Naive thymus-derived CD4-positive, alpha-beta T cell (primary cell): ENCODE data around the gene TCAP. TPM values are rescaled to one million over a fixed set of nuclear protein-coding genes. Genes with fewer than 3 reads are reported as not detected.

Experiments used
- ATAC-seq: fragments of 150-1000 bp; cut with Tn5 transposase; 2 replicates; pipeline ENCODE4 v1.10.0; 2021; ENCODE audit warnings: mild to moderate bottlenecking, moderate library complexity
- CTCF ChIA-PET: fragments of 350-600 bp; sonication (Branson Sonifier 250); formaldehyde crosslinking; loops from one replicate; lab custom pipeline; 2021; ENCODE audit warnings: antibody characterized with exemption; lab: Charles Lee
- POLR2A ChIA-PET: fragments of 350-600 bp; sonication (Branson Sonifier 250); formaldehyde crosslinking; loops from one replicate; lab custom pipeline; 2021; ENCODE audit warnings: antibody characterized with exemption, inconsistent platforms; lab: Charles Lee
- DNase-seq, 9 donors: peaks; one replicate each; pipeline versions ENCODE4 v3.0.0 to v3.0.0-alpha.2; 2020 to 2022; ENCODE audit warnings: mixed read lengths in 1 of 9
- H3K27ac ChIP-seq: one replicate; pipeline ENCODE4 v1.7.0; 2013; ENCODE audit warnings: mild to moderate bottlenecking, low read depth, low read length, moderate library complexity
- H3K27me3 ChIP-seq, 2 donors: one replicate each; pipeline ENCODE4 v1.7.0; 2013; ENCODE audit warnings: low read length in 2 of 2, mild to moderate bottlenecking in 2 of 2, moderate library complexity in 2 of 2; ENCODE audit not compliant: control insufficient read depth in 2 of 2, insufficient read depth in 2 of 2
- H3K36me3 ChIP-seq, 3 experiments: 1 replicate in 2 of 3; 2 replicates in 1 of 3; pipeline ENCODE4 v1.7.0; 2013; ENCODE audit warnings: low read length in 3 of 3, mild to moderate bottlenecking in 3 of 3, moderate library complexity in 1 of 3; ENCODE audit not compliant: insufficient read depth in 3 of 3, control insufficient read depth in 2 of 3
- H3K4me1 ChIP-seq, 2 donors: one replicate each; pipeline ENCODE4 v1.7.0; 2013; ENCODE audit warnings: low read length in 2 of 2, mild to moderate bottlenecking in 2 of 2, moderate library complexity in 1 of 2; ENCODE audit not compliant: control insufficient read depth in 2 of 2, insufficient read depth in 2 of 2
- H3K4me3 ChIP-seq: 2 replicates; pipeline ENCODE4 v1.7.0; 2013; ENCODE audit warnings: mild to moderate bottlenecking, low read length
- H3K9me3 ChIP-seq, 3 experiments: 1 replicate in 2 of 3; 2 replicates in 1 of 3; pipeline ENCODE4 v1.7.0; 2013; ENCODE audit warnings: low read length in 3 of 3; ENCODE audit not compliant: control insufficient read depth in 2 of 3
- H3K27ac Mint-ChIP-seq, 9 donors: one replicate each; pipeline ENCODE4 v1.8.0; 2020 to 2022; ENCODE audit warnings: mixed read lengths in 9 of 9, mild to moderate bottlenecking in 8 of 9, moderate library complexity in 5 of 9, inconsistent platforms in 2 of 9
- H3K27me3 Mint-ChIP-seq, 5 donors: one replicate each; pipeline ENCODE4 v1.8.0; 2021 to 2022; ENCODE audit warnings: mixed read lengths in 5 of 5, mild to moderate bottlenecking in 1 of 5
- H3K36me3 Mint-ChIP-seq, 5 donors: one replicate each; pipeline ENCODE4 v1.8.0; 2020 to 2022; ENCODE audit warnings: mixed read lengths in 5 of 5, mild to moderate bottlenecking in 3 of 5, inconsistent platforms in 1 of 5
- H3K4me1 Mint-ChIP-seq, 7 donors: one replicate each; pipeline ENCODE4 v1.8.0; 2020 to 2022; ENCODE audit warnings: mixed read lengths in 7 of 7, mild to moderate bottlenecking in 3 of 7, inconsistent platforms in 1 of 7
- H3K4me3 Mint-ChIP-seq, 10 donors: one replicate each; pipeline ENCODE4 v1.8.0; 2020 to 2022; ENCODE audit warnings: mild to moderate bottlenecking in 10 of 10, mixed read lengths in 10 of 10, moderate library complexity in 6 of 10, inconsistent platforms in 2 of 10
- H3K9me3 Mint-ChIP-seq, 11 donors: one replicate each; pipeline ENCODE4 v1.8.0; 2020 to 2022; ENCODE audit warnings: mixed read lengths in 11 of 11, mild to moderate bottlenecking in 4 of 11, inconsistent platforms in 1 of 11, moderate library complexity in 1 of 11
- intact Hi-C, 2 donors: fragments of 100-400 bp; cut with micrococcal nuclease; formaldehyde crosslinking; loops; one replicate each; pipeline ENCODE4 v1.15.1; 2023
- polyA plus RNA-seq, 2 donors: library from polyadenylated mRNA; unstranded; fragments of 300-500 nt; fragmentation: Illumina TruSeq; gene quantifications; one replicate each; pipeline ENCODE4 v1.2.3, GENCODE V29; 2021
- total RNA-seq, 6 experiments: library from RNA in 5 of 6; stranded (reverse) in 5 of 6; gene quantifications; 1 replicate in 5 of 6; 2 replicates in 1 of 6; pipeline ENCODE4 v1.2.3 and lab custom pipeline; 2021 to 2026

TCAP gene
- total and polyA plus RNA-seq, 7 experiments from 2014 or later: 0.12 to 10.5 (median 3.3) TPM; not detected in 1

DNA sequence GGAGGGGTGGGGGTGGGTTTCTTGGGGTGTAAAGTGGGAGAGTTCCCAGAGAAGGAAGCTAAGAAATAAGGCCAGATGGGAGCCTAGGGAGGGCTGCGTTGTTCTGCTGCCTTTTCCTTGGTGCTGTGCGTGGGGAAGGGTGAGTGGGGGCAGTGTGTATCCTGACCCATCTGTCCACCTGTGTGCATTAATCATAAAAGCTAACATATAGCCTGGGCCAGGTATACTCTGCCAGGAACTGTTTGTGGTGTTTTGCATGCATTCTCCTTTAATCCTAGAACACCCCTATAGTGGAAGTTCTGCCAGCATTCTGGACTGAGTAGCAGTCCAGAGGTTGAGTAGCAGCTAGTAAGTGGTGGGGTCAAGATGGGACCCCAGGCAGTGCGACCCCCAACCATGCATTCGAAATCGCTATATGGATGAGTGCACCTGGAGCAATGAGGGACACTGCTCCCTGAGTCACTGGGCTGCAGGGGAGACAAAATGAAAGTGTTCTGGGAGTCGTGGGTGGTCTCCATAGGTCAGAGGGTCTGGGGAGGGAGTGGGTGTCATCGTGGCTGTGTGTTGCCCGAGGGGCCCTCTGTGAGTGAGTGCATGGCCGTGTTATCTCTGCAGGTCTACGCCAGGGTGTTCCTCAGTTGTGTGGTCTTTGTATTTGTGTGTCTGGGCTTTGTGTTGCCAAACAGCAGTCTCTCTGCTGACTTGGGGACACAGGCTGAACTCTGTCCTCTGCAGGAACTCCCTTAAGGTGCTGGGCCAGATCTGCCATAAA is 36.0 kb downstream of the TCAP start:
- peak overlapping the region in 1 of 9 donors; percentile 13 for H3K27ac Mint-ChIP-seq
- H3K9me3 Mint-ChIP-seq: peaks cover 0 to 2% (median 0%) of the 10 kb centered on the region in 11 donors
- peaks cover 5 to 22% (median 10%) of the 10 kb centered on the region in 7 donors for H3K4me1 Mint-ChIP-seq
- ATAC-seq (no peak), DNase-seq (no peak)
- Histone ChIP-seq H3K27ac (no peak overlapping the region), H3K4me1 (peaks cover 0 to under 1% of the 10 kb centered on the region in 2 donors), H3K27me3 (peaks cover 3 to 14% of the 10 kb centered on the region in 2 donors), H3K4me3 (no peak overlapping the region), H3K9me3 (no peaks in the 10 kb centered on the region), H3K36me3 (no peaks in the 10 kb centered on the region)
- peak overlapping the region in 5 of 10 donors; percentile 18 to 53 (median 38) for H3K4me3 Mint-ChIP-seq
- POLR2A ChIA-PET: interaction anchor here (1.2 to 2.0 kb wide), 3 partner anchors 11 to 14 kb away, joined by 4 to 7 read pairs (median 5); partner anchors contain the start of gene PGAP3
- CTCF ChIA-PET: interaction anchor here (2.0 kb wide), 1 partner anchor 14 kb away, joined by 4 read pairs; the partner anchor contains the start of gene PGAP3
- intact Hi-C loops: no loop called here
- peaks cover 28 to 48% (median 29%) of the 10 kb centered on the region in 5 donors for H3K27me3 Mint-ChIP-seq
- peaks cover 0 to 12% (median 6%) of the 10 kb centered on the region in 5 donors for H3K36me3 Mint-ChIP-seq

DNA sequence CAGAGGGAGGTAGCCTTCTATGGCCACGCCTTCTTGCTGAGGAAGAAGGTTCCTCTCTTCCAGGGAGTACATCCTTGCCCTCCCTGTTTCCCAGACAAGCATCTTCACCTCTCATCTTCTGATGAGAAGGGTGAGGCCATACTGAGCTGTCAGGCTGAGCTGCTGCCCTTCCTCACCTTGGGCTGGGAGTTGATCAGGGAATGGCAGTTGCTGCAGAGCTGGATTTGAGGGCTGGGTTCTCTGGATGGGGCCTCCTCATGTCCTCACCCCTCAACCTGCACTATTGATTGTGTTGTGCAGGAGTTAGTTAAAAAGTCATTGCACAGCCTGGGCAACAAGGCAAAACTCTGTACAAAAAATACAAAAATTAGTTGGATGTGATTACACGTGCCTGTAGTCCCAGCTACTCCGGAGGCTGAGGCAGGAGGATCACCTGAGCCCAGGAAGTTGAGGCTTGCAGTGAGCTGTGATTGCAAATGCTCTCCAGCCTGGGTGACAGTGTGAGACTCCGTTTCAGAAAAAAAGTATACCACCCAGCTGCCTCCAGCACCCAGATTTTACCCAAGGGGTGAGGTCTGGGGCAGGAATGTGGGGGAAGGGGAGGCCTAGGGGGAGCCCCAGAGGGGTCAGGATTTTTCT is 36.8 kb downstream of the TCAP start:
- POLR2A ChIA-PET: interaction anchor here (1.2 to 2.0 kb wide), 2 partner anchors 12 to 14 kb away, joined by 5 to 7 read pairs; partner anchors contain the start of gene PGAP3
- H3K27me3 ChIP-seq: peaks cover 3 to 14% of the 10 kb centered on the region in 2 donors
- Mint-ChIP-seq H3K9me3 (peaks cover 0 to 2% (median 0%) of the 10 kb centered on the region in 11 donors), H3K36me3 (peaks cover 0 to 12% (median 6%) of the 10 kb centered on the region in 5 donors), H3K4me3 (no peak overlapping the region), H3K27me3 (peaks cover 28 to 48% (median 29%) of the 10 kb centered on the region in 5 donors), H3K4me1 (peaks cover 7 to 29% (median 15%) of the 10 kb centered on the region in 7 donors), H3K27ac (peak overlapping the region in 1 of 9 donors; percentile 13)
- H3K36me3 ChIP-seq: no peaks in the 10 kb centered on the region
- H3K9me3 ChIP-seq: no peaks in the 10 kb centered on the region
- DNase-seq (no peak), ATAC-seq (no peak)
- CTCF ChIA-PET: interaction anchor here (2.0 kb wide), 1 partner anchor 14 kb away, joined by 4 read pairs; the partner anchor contains the start of gene PGAP3
- H3K4me3 ChIP-seq: no peak overlapping the region
- peaks cover 2 to 7% of the 10 kb centered on the region in 2 donors for H3K4me1 ChIP-seq
- intact Hi-C loops: no loop called here
- H3K27ac ChIP-seq: no peak overlapping the region

DNA sequence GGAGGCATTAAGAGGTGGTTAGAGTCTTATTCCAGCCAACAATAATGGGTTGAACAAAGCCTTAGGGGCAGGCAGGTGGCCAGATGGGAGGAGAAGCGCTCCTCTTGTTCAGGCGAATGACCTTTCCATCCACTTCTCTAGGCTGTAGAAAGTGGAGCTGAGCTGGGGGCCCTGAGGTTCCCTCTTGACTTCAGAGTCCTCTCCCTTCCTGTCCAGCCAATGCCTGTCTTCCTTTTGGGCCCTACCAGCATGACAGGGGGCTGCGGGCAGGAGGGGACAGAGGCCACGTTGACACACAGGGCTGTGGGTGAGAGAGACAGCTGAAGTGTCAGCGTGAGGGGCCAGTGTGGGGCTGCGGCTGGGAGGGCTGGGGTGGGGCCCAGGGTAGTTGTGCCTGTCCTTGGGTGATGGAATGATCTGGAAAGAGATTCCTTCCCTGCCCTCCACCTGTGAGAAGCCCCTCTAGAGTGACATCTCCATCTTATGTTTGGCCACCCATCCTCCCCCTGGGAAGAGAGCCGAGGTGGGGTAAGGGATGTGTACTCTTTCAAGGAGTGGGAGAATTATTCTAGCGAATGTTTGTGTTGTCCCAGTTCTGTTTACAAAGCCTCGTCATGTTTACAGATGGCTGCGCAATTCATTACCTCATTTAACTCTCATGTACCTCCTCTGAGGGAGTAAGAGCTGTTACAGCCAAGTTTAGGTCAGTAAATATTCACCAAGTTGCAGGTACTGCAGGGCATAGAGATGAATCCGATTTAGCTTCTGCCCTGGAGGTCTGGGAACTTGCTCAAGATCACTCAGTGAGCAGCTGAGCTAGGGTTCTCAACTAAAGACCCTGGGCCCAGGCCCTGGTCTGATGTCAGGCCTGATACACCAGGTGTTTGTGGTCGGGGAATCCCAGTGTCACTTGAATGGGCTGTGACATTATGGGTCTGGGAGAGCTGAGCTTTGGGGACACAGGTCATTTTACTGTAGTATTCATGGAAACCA is 38.0 kb downstream of the TCAP start:
- Histone ChIP-seq H3K27ac (no peak overlapping the region), H3K4me1 (peaks cover 7 to 16% of the 10 kb centered on the region in 2 donors), H3K27me3 (peaks cover 3 to 14% of the 10 kb centered on the region in 2 donors), H3K4me3 (no peak overlapping the region), H3K9me3 (no peaks in the 10 kb centered on the region), H3K36me3 (no peaks in the 10 kb centered on the region)
- Mint-ChIP-seq H3K4me3 (no peak overlapping the region), H3K9me3 (peaks cover 0 to 2% (median 0%) of the 10 kb centered on the region in 11 donors), H3K27me3 (peaks cover 24 to 42% (median 28%) of the 10 kb centered on the region in 5 donors), H3K4me1 (peaks cover 17 to 41% (median 27%) of the 10 kb centered on the region in 7 donors), H3K27ac (no peak overlapping the region), H3K36me3 (peaks cover 0 to 6% (median 0%) of the 10 kb centered on the region in 5 donors)
- intact Hi-C loops: no loop called here
- ATAC-seq (no peak), DNase-seq (no peak)
- CTCF ChIA-PET: interaction anchor here (2.0 kb wide), 1 partner anchor 16 kb away, joined by 4 read pairs; the partner anchor contains the start of gene PGAP3
- POLR2A ChIA-PET: interaction anchor here (0.6 to 2.0 kb wide), 2 partner anchors 16 to 23 kb away, joined by 3 to 7 read pairs; partner anchors contain the start of gene PGAP3

DNA sequence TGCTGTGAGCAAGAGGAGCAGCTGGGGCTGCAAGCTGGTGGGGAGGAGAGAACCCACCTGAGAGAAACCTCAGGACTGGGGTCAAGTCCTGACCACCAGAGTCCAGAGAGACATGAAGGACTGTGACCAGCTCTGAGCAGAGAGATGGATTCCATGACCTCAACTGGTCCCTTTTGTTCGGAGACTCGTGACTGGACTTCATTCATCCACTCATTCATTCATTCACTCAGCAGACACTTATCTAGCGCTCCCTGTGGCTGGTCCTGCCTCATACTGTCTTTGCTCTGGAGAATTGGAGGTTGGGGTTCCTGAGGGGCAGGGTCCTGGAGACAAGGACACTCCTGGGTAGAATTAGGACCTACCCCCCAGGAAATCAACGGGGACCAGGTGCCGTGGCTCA is 38.8 kb downstream of the TCAP start:
- H3K4me1 Mint-ChIP-seq: peaks cover 17 to 46% (median 29%) of the 10 kb centered on the region in 7 donors
- Histone ChIP-seq H3K27ac (no peak overlapping the region), H3K9me3 (no peaks in the 10 kb centered on the region), H3K27me3 (peaks cover 3 to 14% of the 10 kb centered on the region in 2 donors), H3K36me3 (no peaks in the 10 kb centered on the region), H3K4me1 (peaks cover 7 to 16% of the 10 kb centered on the region in 2 donors), H3K4me3 (no peak overlapping the region)
- peaks cover 0 to 6% (median 0%) of the 10 kb centered on the region in 5 donors for H3K36me3 Mint-ChIP-seq
- ChIA-PET POLR2A (interaction anchor here (0.6 to 1.4 kb wide), 2 partner anchors 24 to 26 kb away, joined by 3 read pairs; partner anchors contain the start of gene MIEN1), CTCF (no interaction called here)
- H3K9me3 Mint-ChIP-seq: peaks cover 0 to 2% (median 0%) of the 10 kb centered on the region in 11 donors
- no peak for ATAC-seq
- peaks cover 21 to 36% (median 24%) of the 10 kb centered on the region in 5 donors for H3K27me3 Mint-ChIP-seq
- H3K27ac Mint-ChIP-seq: no peak overlapping the region
- intact Hi-C loops: no loop called here
- DNase-seq: no peak
- no peak overlapping the region for H3K4me3 Mint-ChIP-seq

DNA sequence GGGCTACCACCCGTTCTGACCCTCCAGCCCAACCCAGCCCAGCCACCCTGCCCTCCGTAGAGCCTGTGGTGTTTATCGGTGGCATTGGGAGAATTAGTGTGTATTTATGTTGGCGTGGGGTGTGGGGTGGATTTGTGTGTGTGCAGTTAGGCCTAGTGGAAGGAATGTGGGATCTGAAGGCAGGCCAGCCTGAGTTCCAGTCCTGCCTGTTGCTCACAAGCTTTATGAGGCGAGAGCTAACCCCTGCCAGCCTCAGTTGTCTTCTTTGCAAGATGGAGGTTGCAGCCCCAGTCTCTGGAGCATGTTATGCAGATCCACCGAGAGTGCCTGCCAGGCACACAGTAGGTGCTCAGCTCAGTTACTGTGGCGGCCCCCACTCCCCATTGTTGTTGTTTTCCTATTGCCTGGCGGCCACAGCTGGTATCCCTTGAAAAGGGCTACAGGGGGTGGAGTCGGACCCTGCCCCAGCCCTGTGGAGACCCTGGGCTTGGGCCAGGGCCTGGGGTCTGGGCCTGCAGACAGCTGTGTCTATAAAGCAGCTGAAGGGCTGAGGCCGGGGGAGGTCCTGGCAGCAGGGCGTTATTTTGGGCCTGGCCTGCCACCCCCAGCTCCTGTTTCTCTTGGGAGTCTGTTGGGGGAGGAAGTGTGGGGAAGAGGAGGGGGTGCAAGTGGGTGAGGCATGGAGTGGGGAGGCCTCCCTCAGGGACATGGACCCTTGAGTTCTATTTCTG is 39.8 kb downstream of the TCAP start:
- Mint-ChIP-seq H3K4me1 (peaks cover 15 to 48% (median 26%) of the 10 kb centered on the region in 7 donors), H3K27me3 (peaks cover 10 to 26% (median 14%) of the 10 kb centered on the region in 5 donors), H3K27ac (no peak overlapping the region), H3K4me3 (peak overlapping the region in 1 of 10 donors; percentile 43), H3K36me3 (no peaks in the 10 kb centered on the region), H3K9me3 (peaks cover 0 to 2% (median 0%) of the 10 kb centered on the region in 11 donors)
- peaks cover 0 to 4% of the 10 kb centered on the region in 2 donors for H3K27me3 ChIP-seq
- H3K36me3 ChIP-seq: no peaks in the 10 kb centered on the region
- POLR2A ChIA-PET: interaction anchor here (0.7 to 1.4 kb wide), 2 partner anchors 25 to 157 kb away, joined by 3 read pairs; partner anchors contain the start of gene MIEN1
- intact Hi-C loops: no loop called here
- DNase-seq (no peak), ATAC-seq (no peak)
- H3K27ac ChIP-seq: no peak overlapping the region
- H3K4me3 ChIP-seq: no peak overlapping the region
- H3K4me1 ChIP-seq: peaks cover 7 to 16% of the 10 kb centered on the region in 2 donors
- H3K9me3 ChIP-seq: no peaks in the 10 kb centered on the region
- CTCF ChIA-PET: no interaction called here
